MM.1S (cell line): ENCODE measurements around the gene FBXW5.

Experiments
- DNase-seq: peaks from one replicate; pipeline ENCODE4 v3.0.0-alpha.2; 2015
- H2AFZ ChIP-seq: fragments of 300-600 bp; sonication (generic); 2 replicates; pipeline ENCODE4 v1.6.0; 2016; ENCODE audit warnings: antibody characterized with exemption, low read length
- H3F3A ChIP-seq: fragments of 300-600 bp; sonication (generic); 2 replicates; pipeline ENCODE4 v1.6.1; 2016; ENCODE audit warnings: mild to moderate bottlenecking, antibody characterized with exemption, low read length, moderate library complexity, mixed read lengths; ENCODE audit not compliant: insufficient read depth
- H3K27ac ChIP-seq: fragments of 300-600 bp; sonication (generic); 2 replicates; pipeline ENCODE4 v1.5.1; 2016; ENCODE audit warnings: mild to moderate bottlenecking, low read length
- H3K27me3 ChIP-seq: fragments of 300-600 bp; sonication (generic); replicated peaks from 2 replicates; pipeline ENCODE4 v1.6.0; 2016; ENCODE audit warnings: low read length; ENCODE audit not compliant: insufficient read depth
- H3K36me3 ChIP-seq: fragments of 300-600 bp; sonication (generic); replicated peaks from 2 replicates; pipeline ENCODE4 v1.6.1; 2016; ENCODE audit warnings: mild to moderate bottlenecking, low read length, mixed read lengths; ENCODE audit not compliant: insufficient read depth
- H3K4me1 ChIP-seq: fragments of 300-600 bp; sonication (generic); 2 replicates; pipeline ENCODE4 v1.6.1; 2016; ENCODE audit warnings: low read length, mixed read lengths
- H3K4me2 ChIP-seq: fragments of 300-600 bp; sonication (generic); 2 replicates; pipeline ENCODE4 v1.6.0; 2016; ENCODE audit warnings: low read depth, low read length
- H3K4me3 ChIP-seq: fragments of 300-600 bp; sonication (generic); 2 replicates; pipeline ENCODE4 v1.5.1; 2016; ENCODE audit warnings: low read length, mixed read lengths
- H3K79me2 ChIP-seq: fragments of 300-600 bp; sonication (generic); 2 replicates; pipeline ENCODE4 v1.6.1; 2016; ENCODE audit warnings: mixed run types, low read length, mixed read lengths
- H3K9ac ChIP-seq: fragments of 300-600 bp; sonication (generic); 2 replicates; pipeline ENCODE4 v1.6.1; 2016; ENCODE audit warnings: low read length, mixed read lengths
- H3K9me2 ChIP-seq: fragments of 300-600 bp; sonication (generic); replicated peaks from 2 replicates; pipeline ENCODE4 v1.6.1; 2016; ENCODE audit warnings: mild to moderate bottlenecking, low read length, mixed read lengths; ENCODE audit not compliant: insufficient read depth
- H3K9me3 ChIP-seq: fragments of 300-600 bp; sonication (generic); replicated peaks from 2 replicates; pipeline ENCODE4 v1.6.1; 2016; ENCODE audit warnings: mild to moderate bottlenecking, low read length, mixed read lengths; ENCODE audit not compliant: insufficient read depth
- H4K20me1 ChIP-seq: fragments of 300-600 bp; sonication (generic); 2 replicates; pipeline ENCODE4 v1.6.1; 2016; ENCODE audit warnings: mild to moderate bottlenecking, low read length, moderate library complexity, mixed read lengths; ENCODE audit not compliant: insufficient read depth
- CTCF ChIP-seq: fragments of 300-600 bp; sonication (generic); IDR thresholded peaks from 2 replicates; pipeline ENCODE4 v1.5.1; 2016; ENCODE audit warnings: antibody characterized with exemption, low read length, mixed read lengths
- EZH2 ChIP-seq: fragments of 300-600 bp; sonication (generic); optimal IDR thresholded peaks from 2 replicates; pipeline ENCODE3; 2017; ENCODE audit warnings: low read depth, mild to moderate bottlenecking, antibody characterized with exemption, low read length, mixed read lengths
- EZH2phosphoT487 ChIP-seq: fragments of 300-600 bp; sonication (generic); IDR thresholded peaks from 2 replicates; pipeline ENCODE4 v1.6.1; 2018; ENCODE audit warnings: antibody characterized with exemption, low read length

The FBXW5 gene

GRCh38 chr9:136980669-136981478, 36.3 kb upstream of the FBXW5 start:
- no peaks in the 10 kb centered on the region for H3K79me2 ChIP-seq
- no peaks in the 10 kb centered on the region for H3K4me1 ChIP-seq
- no peak for DNase-seq
- no peaks in the 10 kb centered on the region for H4K20me1 ChIP-seq
- H3K9me2 ChIP-seq = no peaks in the 10 kb centered on the region
- H3K36me3 ChIP-seq = no peaks in the 10 kb centered on the region
- no peak overlapping the region for H2AFZ ChIP-seq
- no peak overlapping the region for H3K9ac ChIP-seq
- no peak overlapping the region for H3K4me2 ChIP-seq
- H3K27me3 ChIP-seq = peaks cover 74% of the 10 kb centered on the region
- no peaks in the 10 kb centered on the region for H3K9me3 ChIP-seq
- TF ChIP-seq EZH2phosphoT487 (no peak), CTCF (no peak)
- no peak overlapping the region for H3K27ac ChIP-seq
- no peaks in the 10 kb centered on the region for H3F3A ChIP-seq
- H3K4me3 ChIP-seq = no peak overlapping the region

GRCh38 chr9:136979769-136980587, 35.4 kb upstream of the FBXW5 start:
- Histone ChIP-seq H3K27ac (no peak overlapping the region), H3K9ac (no peak overlapping the region), H3K9me2 (no peaks in the 10 kb centered on the region), H3K79me2 (no peaks in the 10 kb centered on the region), H3K4me3 (no peak overlapping the region), H2AFZ (no peak overlapping the region), H3K4me2 (no peak overlapping the region), H3F3A (no peaks in the 10 kb centered on the region), H3K36me3 (no peaks in the 10 kb centered on the region), H3K27me3 (peaks cover 74% of the 10 kb centered on the region), H3K4me1 (no peaks in the 10 kb centered on the region), H3K9me3 (no peaks in the 10 kb centered on the region), H4K20me1 (no peaks in the 10 kb centered on the region)
- DNase-seq = no peak
- TF ChIP-seq CTCF (no peak), EZH2phosphoT487 (no peak), EZH2 (no peak)

- no peak for DNase-seq
- no peak for TF ChIP-seq CTCF
- no peak for TF ChIP-seq EZH2
- TF ChIP-seq EZH2phosphoT487 = no peak
- Histone ChIP-seq H3K4me1 (no peaks in the 10 kb centered on the region), H4K20me1 (no peaks in the 10 kb centered on the region), H2AFZ (no peak overlapping the region), H3K9me3 (no peaks in the 10 kb centered on the region), H3K36me3 (no peaks in the 10 kb centered on the region), H3K9me2 (no peaks in the 10 kb centered on the region), H3K4me3 (no peak overlapping the region), H3F3A (no peaks in the 10 kb centered on the region), H3K9ac (no peak overlapping the region), H3K79me2 (no peaks in the 10 kb centered on the region), H3K27ac (no peak overlapping the region), H3K27me3 (peaks cover 74% of the 10 kb centered on the region), H3K4me2 (no peak overlapping the region)
Measured at GRCh38 chr9:136978865-136979544, 34.5 kb upstream of the FBXW5 start.
